ENCODE measurements around the gene TNFRSF25. TPM values are rescaled to one million over a fixed set of nuclear protein-coding genes. Genes with fewer than 3 reads are reported as not detected.

The TNFRSF25 gene
- total and polyA plus RNA-seq, 10 of the 15 experiments (the other 5 are each of a cell fraction or from before 2014, with no cell fraction given): 0.23 to 8.6 (median 0.46) TPM; not detected in 5

DNA sequence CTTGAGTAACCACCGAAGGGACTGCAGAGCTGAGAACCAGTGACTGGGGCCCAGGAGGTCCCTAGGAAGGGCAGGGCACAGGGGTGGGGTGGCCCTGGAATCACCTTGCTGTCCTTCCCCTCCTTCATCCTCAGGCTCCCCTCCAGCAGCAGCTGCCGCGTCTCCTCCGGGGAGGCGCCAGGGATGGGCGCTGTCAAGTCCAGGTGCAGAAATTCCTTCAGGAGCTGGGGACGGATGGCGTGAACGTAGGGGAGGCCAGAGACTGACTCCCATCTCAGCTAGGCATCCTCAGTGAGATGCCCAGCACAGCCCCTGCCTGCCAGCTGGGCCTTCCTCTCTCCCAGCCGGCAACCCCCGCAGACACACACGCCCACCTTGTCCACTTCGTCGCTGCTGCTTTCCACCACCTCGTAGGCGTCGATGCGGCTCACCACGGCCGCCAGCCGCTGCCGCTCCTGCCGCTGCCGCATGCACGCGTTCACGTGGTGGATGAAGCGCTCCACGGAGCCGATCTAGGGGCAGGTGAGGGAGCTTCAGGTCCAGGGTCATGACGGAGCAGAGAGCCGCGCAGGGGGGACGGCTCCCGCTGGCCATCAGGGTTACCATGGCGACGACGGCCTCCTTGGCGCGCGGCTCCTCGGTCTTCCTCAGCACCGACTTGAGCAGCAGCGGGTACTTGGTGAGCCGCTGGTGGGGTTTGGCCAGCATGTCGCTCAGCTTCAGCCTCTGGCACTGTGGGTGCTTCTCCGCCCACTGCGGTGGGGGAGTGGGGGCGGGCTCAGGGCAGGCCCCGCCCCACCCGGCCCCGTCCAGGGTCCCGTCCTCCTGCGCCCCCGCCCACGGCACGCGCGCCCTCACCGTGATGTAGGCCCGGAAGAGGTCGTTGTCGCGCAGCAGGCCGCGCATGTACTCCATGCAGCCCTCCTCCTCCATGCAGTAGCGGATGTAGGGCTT is 4.4 kb upstream of the TNFRSF25 start:
- Histone ChIP-seq H4K20me1 (ENCODE audit: control insufficient read depth, insufficient read depth) (no peaks in the 10 kb centered on the region), H3K79me2 (ENCODE audit: control insufficient read depth, insufficient read depth, low read length) (no peaks in the 10 kb centered on the region), H3K4me3 (no peak overlapping the region), H3K4me1 (ENCODE audit: control insufficient read depth, insufficient read depth, low read length) (no peaks in the 10 kb centered on the region), H3K27ac (ENCODE audit: control insufficient read depth, insufficient read depth) (no peak overlapping the region), H2AFZ (ENCODE audit: control insufficient read depth, low read depth, low read length) (no peak overlapping the region), H3K4me2 (ENCODE audit: control insufficient read depth, insufficient read depth) (no peak overlapping the region), H3K36me3 (ENCODE audit: control insufficient read depth in 2 of 2, insufficient read depth in 2 of 2, low read length in 1 of 2) (no peaks in the 10 kb centered on the region), H3K27me3 (replicated peaks in 1 of 2; ENCODE audit: control insufficient read depth in 2 of 2, insufficient read depth in 2 of 2, low read length in 1 of 2) (peaks cover 0 to 1% of the 10 kb centered on the region in 2 experiments; a peak in 3 of 4 replicates), H3K9ac (ENCODE audit: control insufficient read depth, insufficient read depth, low read length) (no peak overlapping the region), H3K9me3 (replicated peaks; ENCODE audit: control insufficient read depth, insufficient read depth, low read length) (no peaks in the 10 kb centered on the region)
- DNase-seq (ENCODE audit: low read depth, low spot score) (no peak), FAIRE-seq (no peak), ATAC-seq (no peak)
- ChIA-PET POLR2A (interaction anchor here (0.5 kb wide), 1 partner anchor 269 kb away, joined by 7 read pairs; no protein-coding TSS in a partner anchor), CTCF (no interaction called here), SMC1A (ENCODE audit: uncharacterized antibody, unreplicated experiment) (no interaction called here), RAD21 (ENCODE audit: unreplicated experiment) (no interaction called here)
- in situ Hi-C loops (cut with MboI): no loop called here
- no TSS peak for BruUV-seq (replicated peaks)
- intact Hi-C loops (cut with micrococcal nuclease; ENCODE audit: unreplicated experiment): no loop called here
- no peak for TF ChIP-seq EGR1 (IDR thresholded peaks at IDR 0.05; ENCODE audit: borderline replicate concordance in 1 of 2, low read depth in 2 of 2, low read length in 2 of 2)
- no peak for TF ChIP-seq BACH1 (IDR thresholded peaks at IDR 0.05; ENCODE audit: borderline replicate concordance)
- TF ChIP-seq SIN3A (IDR thresholded peaks at IDR 0.05; ENCODE audit: low read depth, low read length): no peak
- no peak for TF ChIP-seq POU2F2 (IDR thresholded peaks at IDR 0.05; ENCODE audit: borderline replicate concordance, low read depth, low read length)
- TF ChIP-seq HDAC2 (IDR thresholded peaks at IDR 0.05): no peak
- TF ChIP-seq MYB (IDR thresholded peaks at IDR 0.05; ENCODE audit: borderline replicate concordance, low read depth, low read length): no peak
- TF ChIP-seq, protein P1, sequence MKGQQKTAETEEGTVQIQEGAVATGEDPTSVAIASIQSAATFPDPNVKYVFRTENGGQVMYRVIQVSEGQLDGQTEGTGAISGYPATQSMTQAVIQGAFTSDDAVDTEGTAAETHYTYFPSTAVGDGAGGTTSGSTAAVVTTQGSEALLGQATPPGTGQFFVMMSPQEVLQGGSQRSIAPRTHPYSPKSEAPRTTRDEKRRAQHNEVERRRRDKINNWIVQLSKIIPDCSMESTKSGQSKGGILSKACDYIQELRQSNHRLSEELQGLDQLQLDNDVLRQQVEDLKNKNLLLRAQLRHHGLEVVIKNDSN (IDR thresholded peaks at IDR 0.05; ENCODE audit: borderline replicate concordance, extremely low read length, insufficient read depth, low read depth, low read length): no peak
- WGBS (ENCODE audit: insufficient coverage, insufficient replicate concordance, low lambda C conversion rate, missing lambda C conversion rate): 86% methylated on average over 53 of the region's 67 CpGs
